Fibroblast of mammary gland (primary cell): ENCODE data around the gene ITPKB.

Source experiments
- DNase-seq: peaks from one replicate; pipeline ENCODE4 v3.0.0-alpha.2; 2010; ENCODE audit warnings: low read depth
- H3K4me3 ChIP-seq: 2 replicates; pipeline ENCODE4 v1.5.1; 2011; ENCODE audit warnings: low read depth, mild to moderate bottlenecking, low read length, moderate library complexity; ENCODE audit not compliant: control insufficient read depth
- CTCF ChIP-seq: conservative IDR thresholded peaks from 2 replicates; pipeline ENCODE4 v1.5.1; 2011; ENCODE audit warnings: low read depth, low read length, inconsistent platforms; ENCODE audit not compliant: control insufficient read depth, insufficient read depth

ITPKB gene

GRCh38 chr1:226646870-226647449, 92.1 kb downstream of the ITPKB start:
- DNase-seq: no peak
- TF ChIP-seq CTCF: no peak
- no peak overlapping the region for H3K4me3 ChIP-seq

DNA sequence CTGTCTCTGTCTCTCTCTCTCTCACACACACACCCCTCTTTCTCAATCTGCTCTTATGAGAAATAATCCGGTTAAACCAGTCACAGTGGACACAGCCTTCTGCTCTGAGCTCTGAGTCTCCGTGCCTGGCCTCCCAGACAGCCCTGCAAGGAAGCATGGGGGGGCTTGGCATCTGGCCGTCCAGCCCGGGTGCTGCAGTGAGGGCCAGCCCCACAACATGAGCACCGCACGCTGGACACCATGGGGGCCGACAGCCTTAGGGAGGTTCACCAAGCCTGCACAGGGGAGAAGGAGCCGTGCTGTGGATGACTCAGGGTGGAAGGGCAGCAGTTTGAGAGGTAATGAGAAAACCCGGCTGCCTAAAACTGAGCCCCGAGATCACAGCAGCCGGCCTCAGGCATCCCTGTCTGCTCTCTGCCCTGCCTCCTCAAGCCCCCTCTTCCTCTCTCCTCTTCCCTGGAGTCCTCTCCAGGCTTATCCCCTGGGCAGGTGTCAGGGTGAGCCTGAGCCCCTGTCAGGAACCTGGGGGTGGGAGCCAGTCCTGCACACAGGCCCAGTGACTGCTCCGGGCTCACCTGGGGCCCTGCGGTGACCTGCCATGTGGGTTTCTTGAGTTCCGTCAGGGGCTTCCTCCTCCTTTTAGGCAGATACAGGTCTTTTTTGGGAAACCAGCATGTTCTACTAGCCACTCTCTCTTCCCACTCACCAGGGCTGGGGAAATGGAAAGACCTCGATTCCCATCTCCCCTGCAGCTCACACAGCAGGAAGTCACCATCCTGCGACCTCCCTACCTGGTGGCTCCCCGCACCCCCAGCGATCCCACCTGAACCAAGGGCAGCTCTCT, 92.8 kb downstream of the ITPKB start:
- no peak overlapping the region for H3K4me3 ChIP-seq
- DNase-seq: no peak
- no peak for TF ChIP-seq CTCF

DNA sequence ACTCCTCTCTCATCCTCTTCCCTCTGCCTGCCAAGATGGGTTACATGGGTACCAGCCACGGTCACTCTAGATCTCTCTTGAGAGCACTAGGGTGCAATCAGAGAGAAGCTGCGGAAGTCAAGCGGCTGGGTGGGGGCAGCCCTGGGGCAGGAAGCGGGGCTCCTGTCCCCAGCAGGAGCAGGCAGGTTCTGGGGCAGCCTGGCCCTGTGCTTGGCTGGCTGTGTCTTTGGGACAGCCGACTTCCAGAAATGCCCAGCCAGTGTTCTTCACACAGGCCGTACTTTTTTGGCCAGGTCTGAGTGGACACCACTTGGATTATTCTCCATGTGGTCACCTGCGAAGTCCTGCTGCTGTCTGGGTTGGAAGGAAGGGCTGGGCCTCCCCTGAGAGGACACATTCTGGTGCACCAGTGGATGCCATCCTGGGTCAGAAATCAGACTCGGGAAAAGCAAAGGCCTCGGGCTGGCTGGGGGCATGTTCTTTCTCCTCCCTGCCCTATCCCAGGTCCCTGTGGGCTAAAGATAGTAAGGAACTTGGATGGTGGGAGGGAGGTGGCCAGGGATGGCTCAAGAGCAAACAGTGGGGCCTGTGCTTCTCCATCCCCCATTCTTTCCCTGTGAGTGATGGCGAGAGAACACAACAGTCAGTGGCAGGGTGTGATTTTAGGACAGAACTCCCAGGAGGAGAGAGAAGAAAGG, 93.7 kb downstream of the ITPKB start:
- H3K4me3 ChIP-seq: no peak overlapping the region
- no peak for DNase-seq
- TF ChIP-seq CTCF: no peak

- DNase-seq: no peak
Observed at GRCh38 chr1:226644541-226645176, 94.4 kb downstream of the ITPKB start.

GRCh38 chr1:226643611-226644540, 95.2 kb downstream of the ITPKB start:
- no peak overlapping the region for H3K4me3 ChIP-seq
- DNase-seq: no peak
- no peak for TF ChIP-seq CTCF

More at GRCh38 chr1:226644541-226645176, 94.4 kb downstream of the ITPKB start:
- no peak overlapping the region for H3K4me3 ChIP-seq
- no peak for TF ChIP-seq CTCF
